ENCODE data around the gene NSRP1. TPM values are rescaled to one million over a fixed set of nuclear protein-coding genes. Genes with fewer than 3 reads are reported as not detected.

NSRP1 gene
- total and polyA plus RNA-seq, 2 of the 8 experiments (the other 6 are each of a cell fraction or from before 2014, with no cell fraction given) = 6.1 to 22.4 TPM

- Histone ChIP-seq H3K56ac (replicated peaks; ENCODE audit: insufficient read length, low read depth, low read length) (no peak overlapping the region), H3K27me3 (replicated peaks in 1 of 4; ENCODE audit: control insufficient read depth in 3 of 4, extremely low read depth in 1 of 4, insufficient read depth in 3 of 4, low read length in 3 of 4) (no peaks in the 10 kb centered on the region), H3K79me2 (ENCODE audit: control insufficient read depth in 1 of 2, insufficient read depth in 2 of 2, low read length in 2 of 2) (no peaks in the 10 kb centered on the region), H3K4me3 (ENCODE audit: extremely low read depth in 1 of 4, insufficient read depth in 2 of 4, low read depth in 3 of 4, low read length in 4 of 4) (no peak overlapping the region), H2BK12ac (ENCODE audit: low read depth, low read length) (no peak overlapping the region), H3K4ac (replicated peaks; ENCODE audit: insufficient read length, low read depth, low read length) (no peak overlapping the region), H2BK5ac (ENCODE audit: low read depth, low read length) (no peak overlapping the region), H3K4me2 (ENCODE audit: insufficient read depth in 1 of 2, low read depth in 2 of 2, low read length in 2 of 2) (no peak overlapping the region), H3K27ac (ENCODE audit: low read depth, low read length) (no peak overlapping the region), H3K4me1 (replicated peaks in 1 of 4; ENCODE audit: control insufficient read depth in 3 of 4, insufficient read depth in 4 of 4, low read length in 3 of 4) (no peaks in the 10 kb centered on the region), H3K79me1 (ENCODE audit: low read depth, low read length) (no peaks in the 10 kb centered on the region), H4K5ac (ENCODE audit: insufficient read length, low read depth, low read length) (no peak overlapping the region), H2BK15ac (ENCODE audit: low read length) (no peak overlapping the region), H3K23ac (ENCODE audit: insufficient read length) (no peak overlapping the region), H3K23me2 (ENCODE audit: low read depth, low read length) (no peaks in the 10 kb centered on the region), H3K9ac (replicated peaks in 1 of 4; ENCODE audit: extremely low read depth in 1 of 4, low read depth in 3 of 4, low read length in 3 of 4) (no peak overlapping the region), H3K18ac (ENCODE audit: extremely low read depth, low read length) (no peak overlapping the region), H2AK5ac (ENCODE audit: low read depth, low read length) (no peak overlapping the region), H4K20me1 (replicated peaks in 1 of 2; ENCODE audit: control insufficient read depth in 1 of 2, insufficient read depth in 2 of 2, low read length in 2 of 2) (no peaks in the 10 kb centered on the region), H2BK20ac (ENCODE audit: low read length) (no peak overlapping the region), H3K9me3 (ENCODE audit: insufficient read depth in 2 of 2, low read depth in 1 of 2, low read length in 1 of 2) (no peaks in the 10 kb centered on the region), H3K14ac (ENCODE audit: insufficient read length) (no peak overlapping the region), H2AFZ (ENCODE audit: low read length) (no peak overlapping the region), H3K36me3 (ENCODE audit: control insufficient read depth in 2 of 4, insufficient read depth in 4 of 4, low read length in 3 of 4) (no peaks in the 10 kb centered on the region), H2BK120ac (replicated peaks; ENCODE audit: low read depth, low read length) (no peak overlapping the region), H4K91ac (replicated peaks; ENCODE audit: insufficient read length, low read length) (no peak overlapping the region), H4K8ac (ENCODE audit: extremely low read depth, insufficient read depth, low read length) (no peak overlapping the region)
- DNase-seq (ENCODE audit: low read depth in 1 of 2, low spot score in 2 of 2) (no peak), FAIRE-seq (no peak)
- ChIA-PET CTCF (ENCODE audit: partially characterized antibody) (interaction anchor here (0.5 to 5.0 kb wide), 51 partner anchors 9 to 1599 kb away, joined by 3 to 67 read pairs (median 4); partner anchors contain the start of gene SSH2), POLR2A (ENCODE audit: partially characterized antibody) (no interaction called here)
- no peak for TF ChIP-seq POLR2A (IDR thresholded peaks at IDR 0.05; ENCODE audit: control extremely low read depth in 1 of 2, low read depth in 2 of 2, low read length in 2 of 2)
Observed at GRCh38 chr17:30092886-30093285, 23.7 kb upstream of the NSRP1 start.
